Measurements from ENCODE around the gene TMEM74B.

The TMEM74B gene

GRCh38 chr20:1134355-1134754, 50.4 kb downstream of the TMEM74B start:
- DNase-seq, result no peak

- DNase-seq, result no peak
Observed at GRCh38 chr20:1131354-1131753, 53.4 kb downstream of the TMEM74B start.

GRCh38 chr20:1130847-1131246, 53.9 kb downstream of the TMEM74B start:
- no peak for DNase-seq
